H7 (cell line): Measurements from ENCODE around the gene FH. TPM values are rescaled to one million over a fixed set of nuclear protein-coding genes. Genes with fewer than 3 reads are reported as not detected.
A peak's percentile ranks its signal among the peaks of the same experiment; 100 is the strongest.

Experiments used
- DNase-seq: peaks from one replicate; pipeline ENCODE4 v3.0.0; 2012
- H3K27me3 ChIP-seq: 2 replicates; pipeline ENCODE4 v1.6.0; 2011; ENCODE audit warnings: mild to moderate bottlenecking, low read length; ENCODE audit not compliant: control insufficient read depth, insufficient read depth
- H3K36me3 ChIP-seq: replicated peaks from 2 replicates; pipeline ENCODE4 v1.5.1; 2011; ENCODE audit warnings: low read length; ENCODE audit not compliant: control insufficient read depth, insufficient read depth
- H3K4me3 ChIP-seq: 2 replicates; pipeline ENCODE4 v1.5.1; 2011; ENCODE audit warnings: low read depth, mild to moderate bottlenecking, control low read depth, low read length, moderate library complexity; ENCODE audit not compliant: insufficient read depth
- total RNA-seq: library from RNA; depleted of rRNA; stranded (reverse); fragments of >200 nt; shearing (Covaris generic); gene quantifications from 2 replicates; pipeline ENCODE4 v1.2.3, GENCODE V29; 2014; rRNA removed

FH gene
- total RNA-seq = 145 and 154 TPM in 2 replicates

GRCh38 chr1:241519308-241520079 is at the start of gene FH:
Gene FH, minus strand, starts transcription at chr1:241519755. Its CDS starts 33 bp downstream, at chr1:241519722.
- Histone ChIP-seq H3K27me3 (no peaks in the 10 kb centered on the region), H3K36me3 (no peaks in the 10 kb centered on the region), H3K4me3 (peak within 1 kb of the TSS; percentile 95)
- peak; percentile 84 for DNase-seq

- no peak for DNase-seq
- H3K27me3 ChIP-seq = no peaks in the 10 kb centered on the region
These were observed 41.3 kb upstream of the FH start for GRCh38 chr1:241560849-241561187.

GRCh38 chr1:241560146-241560848 is 40.7 kb upstream of the FH start:
- H3K27me3 ChIP-seq = no peaks in the 10 kb centered on the region
- no peak for DNase-seq
- no peaks in the 10 kb centered on the region for H3K36me3 ChIP-seq
- no peak overlapping the region for H3K4me3 ChIP-seq

More at GRCh38 chr1:241560849-241561187, 41.3 kb upstream of the FH start:
- H3K36me3 ChIP-seq = no peaks in the 10 kb centered on the region
- H3K4me3 ChIP-seq = no peak overlapping the region

GRCh38 chr1:241557551-241558193 is 38.1 kb upstream of the FH start:
- DNase-seq = no peak
- Histone ChIP-seq H3K27me3 (no peaks in the 10 kb centered on the region), H3K4me3 (no peak overlapping the region), H3K36me3 (no peaks in the 10 kb centered on the region)

GRCh38 chr1:241557031-241557430 is 37.5 kb upstream of the FH start:
- Histone ChIP-seq H3K27me3 (no peaks in the 10 kb centered on the region), H3K4me3 (no peak overlapping the region), H3K36me3 (no peaks in the 10 kb centered on the region)
- no peak for DNase-seq

GRCh38 chr1:241555526-241555925 is 36.0 kb upstream of the FH start:
- DNase-seq = no peak
- H3K4me3 ChIP-seq = no peak overlapping the region
- H3K36me3 ChIP-seq = no peaks in the 10 kb centered on the region
- no peaks in the 10 kb centered on the region for H3K27me3 ChIP-seq

GRCh38 chr1:241553886-241554592 is 34.5 kb upstream of the FH start:
- H3K27me3 ChIP-seq = no peaks in the 10 kb centered on the region
- no peaks in the 10 kb centered on the region for H3K36me3 ChIP-seq
- DNase-seq = no peak
- H3K4me3 ChIP-seq = no peak overlapping the region

- Histone ChIP-seq H3K4me3 (no peak overlapping the region), H3K27me3 (no peaks in the 10 kb centered on the region), H3K36me3 (no peaks in the 10 kb centered on the region)
- no peak for DNase-seq
These were observed 32.4 kb upstream of the FH start for GRCh38 chr1:241551759-241552638.

- no peak for DNase-seq
- H3K36me3 ChIP-seq = no peaks in the 10 kb centered on the region
- no peaks in the 10 kb centered on the region for H3K27me3 ChIP-seq
- no peak overlapping the region for H3K4me3 ChIP-seq
These were observed 30.8 kb upstream of the FH start for GRCh38 chr1:241550318-241550717.

- Histone ChIP-seq H3K4me3 (no peak overlapping the region), H3K36me3 (no peaks in the 10 kb centered on the region), H3K27me3 (no peaks in the 10 kb centered on the region)
- DNase-seq = no peak
These were observed 28.5 kb upstream of the FH start for GRCh38 chr1:241548008-241548407.

GRCh38 chr1:241542199-241542907 is 22.8 kb upstream of the FH start:
- Histone ChIP-seq H3K4me3 (no peak overlapping the region), H3K36me3 (no peaks in the 10 kb centered on the region), H3K27me3 (no peaks in the 10 kb centered on the region)
- no peak for DNase-seq

GRCh38 chr1:241536969-241537368 is 17.4 kb upstream of the FH start:
- H3K27me3 ChIP-seq = no peaks in the 10 kb centered on the region
- H3K4me3 ChIP-seq = no peak overlapping the region
- no peak for DNase-seq
- no peaks in the 10 kb centered on the region for H3K36me3 ChIP-seq

GRCh38 chr1:241536304-241536703 is 16.7 kb upstream of the FH start:
- Histone ChIP-seq H3K27me3 (no peaks in the 10 kb centered on the region), H3K36me3 (no peaks in the 10 kb centered on the region), H3K4me3 (no peak overlapping the region)
- DNase-seq = no peak
